22Rv1 (cell line): Measurements from ENCODE around the gene EIF4G3.
"Not testable (repeated sequence)": the region's sequence is repeated elsewhere in the genome, so short reads cannot be mapped to it uniquely, and the experiment has no call there.

Source experiments
- H3K27ac ChIP-seq: fragments of 450-650 bp; 2 replicates; pipeline ENCODE4 v1.5.1; 2017
- ZFX ChIP-seq: fragments of 450-650 bp; IDR thresholded peaks from 2 replicates; pipeline ENCODE4 v1.6.1; 2017; ENCODE audit warnings: antibody characterized with exemption, borderline replicate concordance
- TF ChIP-seq, protein P1 (sequence below): fragments of 450-650 bp; IDR thresholded peaks from 2 replicates; pipeline ENCODE4 v1.5.1; 2017; ENCODE audit warnings: mild to moderate bottlenecking

EIF4G3 gene

DNA sequence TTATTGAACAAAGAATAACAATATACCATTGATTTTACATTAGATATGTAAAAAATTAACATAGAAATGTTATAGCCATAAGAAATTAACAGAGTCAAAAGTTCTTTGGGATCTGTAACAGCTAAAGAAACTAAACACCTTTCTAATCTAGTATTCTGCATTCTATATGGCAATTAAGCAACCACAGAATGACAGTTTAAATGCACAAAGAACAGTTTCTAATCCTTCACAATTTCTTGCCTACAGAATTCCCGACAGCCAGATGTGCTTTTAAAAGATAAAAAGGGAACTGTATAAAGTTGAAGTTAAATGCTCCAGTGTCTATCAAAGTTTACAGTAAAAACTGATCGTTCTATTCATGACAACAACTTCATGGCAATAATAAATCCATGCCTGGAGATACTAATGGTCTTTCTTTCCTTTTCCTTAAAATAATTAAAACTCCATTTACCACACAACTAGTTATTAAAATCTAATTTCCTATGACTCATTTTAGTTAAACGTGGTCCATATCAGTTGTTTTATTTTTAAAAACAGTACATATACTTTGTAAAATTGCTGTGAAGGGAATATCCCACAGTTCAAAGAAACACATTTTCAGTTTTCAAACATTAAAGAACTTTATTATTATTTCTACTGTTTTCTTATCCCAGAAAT, 110.2 kb downstream of the EIF4G3 start:
- H3K27ac ChIP-seq, result no peak overlapping the region
- TF ChIP-seq ZFX, result no peak
- TF ChIP-seq, protein P1, sequence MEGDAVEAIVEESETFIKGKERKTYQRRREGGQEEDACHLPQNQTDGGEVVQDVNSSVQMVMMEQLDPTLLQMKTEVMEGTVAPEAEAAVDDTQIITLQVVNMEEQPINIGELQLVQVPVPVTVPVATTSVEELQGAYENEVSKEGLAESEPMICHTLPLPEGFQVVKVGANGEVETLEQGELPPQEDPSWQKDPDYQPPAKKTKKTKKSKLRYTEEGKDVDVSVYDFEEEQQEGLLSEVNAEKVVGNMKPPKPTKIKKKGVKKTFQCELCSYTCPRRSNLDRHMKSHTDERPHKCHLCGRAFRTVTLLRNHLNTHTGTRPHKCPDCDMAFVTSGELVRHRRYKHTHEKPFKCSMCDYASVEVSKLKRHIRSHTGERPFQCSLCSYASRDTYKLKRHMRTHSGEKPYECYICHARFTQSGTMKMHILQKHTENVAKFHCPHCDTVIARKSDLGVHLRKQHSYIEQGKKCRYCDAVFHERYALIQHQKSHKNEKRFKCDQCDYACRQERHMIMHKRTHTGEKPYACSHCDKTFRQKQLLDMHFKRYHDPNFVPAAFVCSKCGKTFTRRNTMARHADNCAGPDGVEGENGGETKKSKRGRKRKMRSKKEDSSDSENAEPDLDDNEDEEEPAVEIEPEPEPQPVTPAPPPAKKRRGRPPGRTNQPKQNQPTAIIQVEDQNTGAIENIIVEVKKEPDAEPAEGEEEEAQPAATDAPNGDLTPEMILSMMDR, result no peak

GRCh38 chr1:21065851-21066250, 110.8 kb downstream of the EIF4G3 start:
- TF ChIP-seq, protein P1, result no peak
- TF ChIP-seq ZFX, result no peak
- no peak overlapping the region for H3K27ac ChIP-seq

GRCh38 chr1:21064057-21064456, 112.6 kb downstream of the EIF4G3 start:
- H3K27ac ChIP-seq, result 0 out of 2 replicates have a peak overlapping the region, but pooled peaks have one; percentile 9
- no peak for TF ChIP-seq ZFX
- TF ChIP-seq, protein P1, result no peak

- TF ChIP-seq, protein P1, result no peak
- no peak for TF ChIP-seq ZFX
- H3K27ac ChIP-seq, result no peak overlapping the region
Measured at GRCh38 chr1:21060523-21060922, 116.2 kb downstream of the EIF4G3 start.

DNA sequence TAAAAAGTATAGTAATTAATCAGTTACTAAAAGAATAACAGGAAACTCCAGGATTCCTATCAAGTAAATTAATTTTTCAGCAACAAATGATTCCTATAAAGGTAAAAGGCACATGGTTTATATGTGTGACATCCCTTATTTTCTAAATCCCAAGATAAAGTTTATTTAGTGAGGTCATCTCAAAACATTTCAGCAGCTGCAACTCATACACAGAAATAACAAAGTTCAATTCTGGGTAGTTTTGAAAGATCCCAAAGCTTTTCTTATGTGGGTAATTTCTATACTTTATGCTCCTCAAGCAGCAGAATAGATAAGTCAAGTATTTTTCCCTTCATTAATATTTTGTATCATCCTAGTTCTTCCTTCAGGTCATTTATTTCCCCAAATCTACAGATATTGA, 117.7 kb downstream of the EIF4G3 start:
- H3K27ac ChIP-seq, result no peak overlapping the region
- TF ChIP-seq, protein P1, result no peak
- no peak for TF ChIP-seq ZFX

GRCh38 chr1:21058035-21058793, 118.5 kb downstream of the EIF4G3 start:
- TF ChIP-seq, protein P1, result no peak
- no peak for TF ChIP-seq ZFX
- H3K27ac ChIP-seq, result no peak overlapping the region

DNA sequence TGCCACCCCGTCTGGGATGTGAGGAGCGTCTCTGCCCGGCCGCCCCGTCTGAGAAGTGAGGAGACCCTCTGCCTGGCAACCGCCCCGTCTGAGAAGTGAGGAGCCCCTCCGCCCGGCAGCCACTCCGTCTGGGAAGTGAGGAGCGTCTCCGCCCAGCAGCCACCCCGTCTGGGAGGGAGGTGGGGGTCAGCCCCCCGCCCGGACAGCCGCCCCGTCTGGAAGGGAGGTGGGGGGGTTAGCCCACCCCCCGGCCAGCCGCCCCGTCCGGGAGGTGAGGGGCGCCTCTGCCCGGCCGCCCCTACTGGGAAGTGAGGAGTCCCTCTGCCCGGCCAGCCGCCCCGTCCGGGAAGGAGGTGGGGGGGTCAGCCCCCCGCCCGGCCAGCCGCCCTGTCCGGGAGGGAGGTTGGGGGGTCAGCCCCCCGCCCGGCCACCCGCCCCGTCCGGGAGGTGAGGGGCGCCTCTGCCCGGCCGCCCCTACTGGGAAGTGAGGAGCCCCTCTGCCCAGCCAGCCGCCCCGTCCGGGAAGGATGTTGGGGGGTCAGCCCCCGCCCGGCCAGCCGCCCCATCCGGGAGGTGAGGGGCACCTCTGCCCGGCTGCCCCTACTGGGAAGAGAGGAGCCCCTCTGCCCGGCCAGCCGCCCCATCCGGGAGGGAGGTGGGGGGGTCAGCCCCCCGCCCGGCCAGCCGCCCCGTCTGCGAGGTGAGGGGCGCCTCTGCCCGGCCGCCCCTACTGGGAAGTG, 123.3 kb downstream of the EIF4G3 start:
- H3K27ac ChIP-seq, result not testable (repeated sequence)
